ENCODE measurements around the gene MYL6.
"Not testable (repeated sequence)": the region's sequence is repeated elsewhere in the genome, so short reads cannot be mapped to it uniquely, and the experiment has no call there.

Gene MYL6

GRCh38 chr12:56158029-56158925 is at the start of gene MYL6:
MYL6 (plus strand) TSS chr12:56158359; CDS start chr12:56158402, 43 bp downstream.
- peak; percentile 97 for DNase-seq (ENCODE audit: low spot score)

GRCh38 chr12:56110571-56110970 is 47.6 kb upstream of the MYL6 start:
- DNase-seq (ENCODE audit: low spot score): no peak

DNA sequence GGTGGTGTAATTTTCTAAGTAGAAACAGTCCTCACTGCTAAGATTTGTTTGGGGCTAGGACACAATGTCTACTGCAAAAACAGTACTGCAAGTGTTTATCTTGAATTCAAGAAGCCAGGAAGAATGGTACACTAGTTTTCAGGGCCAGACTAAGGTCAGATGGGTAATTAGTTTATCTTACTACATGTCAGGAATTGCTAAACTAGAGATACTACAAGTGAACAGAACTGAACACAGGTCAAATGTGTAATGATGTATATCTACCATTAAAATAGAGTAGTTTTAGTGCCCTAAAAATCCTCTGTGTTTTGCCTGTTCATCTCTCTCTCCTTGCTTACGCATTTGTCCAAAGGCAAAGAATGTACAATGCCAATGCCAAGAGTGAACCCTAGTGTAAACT is 44.1 kb upstream of the MYL6 start:
- no peak for DNase-seq (ENCODE audit: low spot score)

DNA sequence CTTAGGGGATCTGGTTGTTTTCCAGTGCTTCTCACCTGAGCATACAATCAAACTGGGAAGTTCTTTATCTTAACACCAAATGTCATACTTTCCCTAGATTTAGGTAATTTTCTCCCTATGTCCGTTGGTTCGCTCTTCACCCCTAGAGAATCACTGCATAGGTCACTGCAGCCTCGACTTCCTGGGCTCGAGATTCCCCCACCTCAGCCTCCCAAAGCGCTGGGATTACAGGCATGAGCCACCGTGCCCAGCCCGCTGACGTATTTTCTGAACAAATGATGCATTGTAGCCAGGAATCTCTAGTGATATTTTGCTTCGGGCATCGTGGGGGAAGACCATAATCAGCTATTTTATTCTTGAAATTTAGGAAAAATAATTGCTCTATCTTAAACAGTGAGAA is 42.8 kb upstream of the MYL6 start:
- no peak for DNase-seq (ENCODE audit: low spot score)

- DNase-seq (ENCODE audit: low spot score): peak; percentile 98
Observed at GRCh38 chr12:56116267-56117081, 41.7 kb upstream of the MYL6 start, which contains the start of gene RPL41. RPL41 (plus strand) TSS chr12:56116633.

GRCh38 chr12:56117082-56117706 is 41.0 kb upstream of the MYL6 start:
- not testable (repeated sequence) for DNase-seq (ENCODE audit: low spot score)

GRCh38 chr12:56117778-56118687 is 40.1 kb upstream of the MYL6 start, which contains the start of gene ZC3H10:
ZC3H10 (plus strand) TSS chr12:56118266; CDS start chr12:56120563, 2,297 bp downstream.
- peak; percentile 99 for DNase-seq (ENCODE audit: low spot score)

DNA sequence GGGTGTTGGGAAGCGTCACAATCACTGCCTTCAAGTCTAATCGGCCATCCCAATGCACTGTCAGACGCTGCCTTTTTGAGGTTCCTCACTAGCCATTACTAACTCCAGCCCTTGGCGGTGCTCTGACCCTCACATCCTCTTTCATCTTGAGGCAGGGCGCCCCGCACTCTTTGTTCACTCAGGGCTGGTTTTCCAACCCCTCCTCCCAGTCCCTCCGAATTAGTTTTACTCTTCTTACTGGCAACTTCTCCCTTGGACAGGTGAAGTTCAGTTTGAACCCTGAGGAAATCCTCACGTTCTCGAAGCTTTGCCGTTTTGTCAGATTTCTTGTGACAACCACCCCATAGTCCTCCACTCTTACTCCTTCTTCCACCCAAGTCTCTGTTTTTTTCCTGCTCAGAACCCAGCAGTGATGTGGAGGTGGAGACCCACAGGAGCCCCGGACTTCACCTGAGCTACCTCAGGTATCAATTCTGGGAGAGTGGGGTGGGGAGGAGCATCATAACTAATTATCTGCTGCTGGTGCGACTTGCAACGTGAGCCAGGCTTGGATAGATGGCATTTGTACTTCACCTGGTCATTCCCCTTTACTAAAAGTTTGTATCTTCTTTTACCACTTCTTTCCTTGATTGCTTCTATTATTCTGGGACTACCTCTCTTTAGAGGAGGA is 39.3 kb upstream of the MYL6 start:
- DNase-seq (ENCODE audit: low spot score): no peak

GRCh38 chr12:56119361-56119796 is 38.8 kb upstream of the MYL6 start:
- peak; percentile 88 for DNase-seq (ENCODE audit: low spot score)

GRCh38 chr12:56120158-56120846 is 37.9 kb upstream of the MYL6 start:
- DNase-seq (ENCODE audit: low spot score): no peak

DNA sequence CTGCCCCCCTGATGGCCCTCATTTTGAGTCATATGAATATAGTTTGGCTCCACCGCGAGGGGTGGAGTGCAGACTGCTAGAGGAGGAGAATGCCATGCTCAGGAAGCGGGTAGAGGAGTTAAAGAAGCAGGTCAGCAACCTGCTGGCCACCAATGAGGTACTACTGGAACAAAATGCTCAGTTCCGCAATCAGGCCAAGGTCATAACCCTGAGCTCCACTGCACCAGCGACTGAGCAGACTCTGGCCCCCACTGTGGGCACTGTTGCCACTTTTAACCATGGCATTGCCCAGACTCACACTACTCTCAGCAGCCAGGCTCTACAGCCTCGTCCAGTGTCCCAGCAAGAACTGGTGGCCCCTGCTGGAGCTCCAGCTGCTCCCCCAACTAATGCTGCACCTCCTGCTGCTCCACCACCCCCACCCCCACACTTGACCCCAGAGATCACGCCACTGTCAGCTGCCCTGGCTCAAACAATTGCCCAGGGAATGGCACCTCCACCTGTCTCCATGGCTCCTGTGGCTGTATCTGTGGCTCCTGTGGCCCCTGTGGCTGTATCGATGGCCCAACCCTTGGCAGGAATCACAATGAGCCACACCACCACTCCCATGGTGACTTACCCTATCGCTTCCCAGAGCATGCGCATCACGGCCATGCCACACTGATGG is 36.8 kb upstream of the MYL6 start:
- DNase-seq (ENCODE audit: low spot score): no peak

DNA sequence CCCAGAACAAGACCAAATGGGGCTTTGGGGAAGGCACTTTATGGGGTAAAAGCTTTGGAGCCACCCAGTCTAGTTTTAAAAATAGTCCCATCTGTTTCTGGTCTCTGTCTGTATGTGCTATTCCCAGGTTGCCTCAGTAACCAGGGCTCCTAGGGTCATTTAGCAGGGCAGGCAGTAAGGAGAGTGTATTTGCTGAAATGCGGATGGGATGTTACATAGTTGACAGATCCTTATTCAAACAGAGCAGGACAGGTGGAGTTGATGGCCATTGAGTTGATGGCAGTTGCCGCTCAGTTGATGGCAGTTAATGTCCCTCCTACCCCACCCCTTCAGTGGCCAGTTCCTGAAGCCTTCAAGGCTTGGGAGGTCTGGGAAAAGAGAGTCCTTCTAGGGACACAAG is 35.5 kb upstream of the MYL6 start:
- no peak for DNase-seq (ENCODE audit: low spot score)

- DNase-seq (ENCODE audit: low spot score): peak; percentile 29
Observed at GRCh38 chr12:56124133-56124532, 34.0 kb upstream of the MYL6 start.

- DNase-seq (ENCODE audit: low spot score): peak; percentile 69
Observed at GRCh38 chr12:56126732-56127239, 31.4 kb upstream of the MYL6 start.

- no peak for DNase-seq (ENCODE audit: low spot score)
Observed at GRCh38 chr12:56127485-56127887, 30.7 kb upstream of the MYL6 start.

DNA sequence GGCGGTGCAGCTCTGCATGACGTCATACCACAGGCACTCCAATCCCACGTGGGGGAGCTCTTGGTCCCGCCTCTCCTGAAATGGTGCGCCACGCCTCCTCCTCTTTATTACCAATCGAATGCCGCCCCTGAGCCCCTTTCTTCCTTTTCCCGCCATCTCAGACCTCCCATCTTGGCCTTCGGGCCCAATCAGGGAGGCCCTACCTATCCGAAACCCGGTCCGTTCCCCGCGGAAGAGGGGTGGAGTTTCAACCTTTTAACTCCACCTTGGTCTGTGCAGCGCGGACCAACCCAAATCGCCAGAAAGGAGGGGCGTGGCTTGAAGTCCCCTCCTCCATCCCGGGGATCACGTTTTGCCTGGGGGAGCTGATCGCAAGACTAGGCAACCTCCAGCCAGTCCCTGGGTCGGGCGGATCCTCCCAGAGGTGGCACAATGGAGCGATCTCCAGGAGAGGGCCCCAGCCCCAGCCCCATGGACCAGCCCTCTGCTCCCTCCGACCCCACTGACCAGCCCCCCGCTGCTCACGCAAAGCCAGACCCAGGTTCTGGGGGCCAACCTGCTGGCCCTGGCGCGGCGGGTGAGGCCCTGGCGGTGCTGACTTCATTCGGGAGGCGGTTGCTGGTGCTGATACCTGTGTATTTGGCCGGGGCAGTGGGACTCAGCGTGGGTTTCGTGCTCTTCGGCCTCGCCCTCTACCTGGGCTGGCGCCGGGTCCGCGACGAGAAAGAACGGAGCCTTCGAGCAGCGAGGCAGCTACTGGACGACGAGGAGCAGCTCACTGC is 30.1 kb upstream of the MYL6 start, which contains the start of gene ESYT1:
Gene ESYT1 (plus strand): TSS at position 380 of the 782 bp plus-strand sequence. CDS start 53 bp downstream, at position 433.
- peak; percentile 97 for DNase-seq (ENCODE audit: low spot score)

DNA sequence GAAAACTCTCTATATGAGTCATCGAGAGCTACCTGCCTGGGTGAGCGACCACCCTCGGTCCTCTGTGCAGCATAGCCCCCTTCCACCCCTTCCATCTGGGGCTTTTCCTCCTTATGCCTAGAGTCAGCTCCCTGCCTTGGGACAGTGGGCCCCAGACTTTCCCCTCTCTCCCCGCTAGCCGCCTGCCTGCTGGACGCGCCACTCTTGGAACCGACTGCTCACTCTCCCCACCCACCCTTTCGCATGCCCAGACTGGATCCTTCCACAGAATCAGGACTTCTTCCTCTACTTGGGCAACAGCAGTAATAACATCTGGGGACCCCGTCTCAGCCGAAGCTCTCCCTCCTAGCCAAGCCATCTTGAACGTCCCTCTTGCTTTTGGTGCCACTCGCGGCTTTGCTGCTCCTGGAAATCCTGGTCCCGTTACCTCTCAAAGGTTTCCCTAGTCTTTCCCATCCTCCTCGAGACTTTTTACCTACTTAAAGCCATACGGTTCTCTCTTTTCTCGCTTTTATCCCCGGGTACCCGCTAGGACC is 29.4 kb upstream of the MYL6 start:
- DNase-seq (ENCODE audit: low spot score): no peak

All from hematopoietic multipotent progenitor cell treated with erythropoietin and hydrocortisone succinate and interleukin-3 and kit ligand, for 17 days (in vitro differentiated cells).